HG03196 (cell line): ENCODE data around the gene SORCS2.
A peak's percentile ranks its signal among the peaks of the same experiment; 100 is the strongest.

Experiments
- ATAC-seq: cut with Tn5 transposase; IDR thresholded peaks from one replicate; pipeline ENCODE4 v1.9.1; 2021; ENCODE audit not compliant: unreplicated experiment

SORCS2 gene

DNA sequence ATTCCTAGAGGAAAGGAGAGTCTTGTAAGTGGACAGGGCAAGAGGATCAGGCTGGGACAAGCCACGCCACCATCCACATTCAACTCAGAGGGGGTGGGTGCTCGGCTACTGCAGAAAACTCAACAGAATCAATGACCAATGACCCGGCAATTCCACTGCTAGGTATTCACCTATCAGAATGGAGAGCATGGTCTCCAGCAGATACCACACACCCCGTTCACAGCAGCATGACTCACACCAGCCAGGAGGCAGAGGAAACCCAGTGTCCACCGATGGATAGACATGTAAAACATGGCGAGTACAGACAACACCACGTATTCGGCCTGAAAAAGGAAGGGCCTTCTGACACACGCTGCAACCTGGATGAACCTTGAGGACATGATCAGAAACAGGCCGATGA is 571.5 kb downstream of the SORCS2 start:
- ATAC-seq: no peak

GRCh38 chr4:7764466-7764865 is 572.1 kb downstream of the SORCS2 start:
- no peak for ATAC-seq

DNA sequence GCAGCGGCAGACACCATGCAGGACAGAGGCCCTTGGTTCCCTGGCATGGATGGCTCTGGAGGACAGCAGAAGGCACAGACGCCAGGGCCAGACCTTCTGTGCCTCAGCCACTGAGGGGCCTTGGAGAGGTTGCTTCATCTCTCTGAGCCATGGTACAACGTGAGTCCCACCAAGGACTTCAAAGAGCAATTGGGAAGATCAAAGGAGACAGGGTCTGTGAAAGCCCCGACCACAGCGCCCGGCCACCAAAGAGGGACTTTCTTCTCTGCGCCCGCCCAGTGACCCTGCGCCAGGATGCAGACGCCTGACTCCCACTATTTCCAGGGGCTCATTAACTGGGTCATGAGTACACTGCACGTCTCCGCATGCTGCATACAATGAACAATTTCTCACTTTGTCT is 573.3 kb downstream of the SORCS2 start:
- no peak for ATAC-seq

- no peak for ATAC-seq
Observed at GRCh38 chr4:7766086-7766485, 573.7 kb downstream of the SORCS2 start.

DNA sequence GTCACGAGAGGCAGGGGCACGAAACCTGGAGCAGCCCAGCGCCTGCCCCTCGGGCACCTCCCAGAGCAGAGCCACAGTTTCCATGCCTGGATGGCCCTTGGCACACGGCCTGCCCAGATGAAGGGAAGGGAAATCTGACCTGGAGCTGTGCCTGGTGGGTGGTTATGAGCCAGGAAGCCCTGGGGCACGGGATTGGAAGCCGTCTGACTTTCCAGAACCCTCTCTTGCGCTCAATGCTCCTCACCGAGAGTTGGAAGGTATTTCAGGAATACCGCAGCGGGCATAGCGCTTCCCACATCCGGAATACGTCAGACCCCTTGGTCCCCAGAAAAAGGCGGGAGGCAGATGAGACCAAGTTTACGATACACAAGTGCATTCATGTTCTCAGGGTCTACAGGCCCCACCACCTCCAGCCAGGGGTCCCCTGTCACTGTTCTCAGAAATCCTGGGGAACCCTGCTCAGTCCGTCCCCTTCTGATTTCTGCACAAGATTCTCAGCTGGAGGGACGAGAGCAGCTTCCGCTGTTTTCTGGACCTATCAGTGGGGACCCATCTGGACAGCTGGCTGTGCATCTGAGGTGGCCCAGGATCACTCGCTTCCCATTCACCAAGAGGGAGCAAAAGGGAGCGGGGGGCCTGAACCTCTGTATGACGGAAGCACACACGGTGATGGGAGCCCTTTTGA is 574.5 kb downstream of the SORCS2 start:
- no peak for ATAC-seq

GRCh38 chr4:7767526-7767925 is 575.2 kb downstream of the SORCS2 start:
- ATAC-seq: no peak

- ATAC-seq: no peak
Observed at GRCh38 chr4:7767966-7768365, 575.6 kb downstream of the SORCS2 start.

DNA sequence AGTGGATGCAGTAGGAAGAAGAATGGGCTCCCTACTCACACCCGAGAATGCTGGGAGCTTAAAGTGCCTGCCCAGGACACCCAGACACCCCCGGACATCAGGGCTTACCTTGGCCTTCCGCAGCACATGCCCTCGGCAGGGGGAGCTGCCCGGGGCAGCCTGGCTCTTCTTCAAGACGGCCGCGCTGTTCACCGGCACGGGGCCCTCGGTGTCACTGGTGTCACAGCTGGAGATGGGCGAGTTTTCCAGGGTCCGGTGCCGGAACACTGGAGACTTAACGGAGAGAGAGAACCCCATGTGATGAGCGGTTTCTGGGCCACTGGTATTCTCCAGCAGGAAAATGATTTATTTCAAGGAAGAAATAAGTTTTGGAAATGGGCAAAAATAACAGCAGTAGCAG is 576.4 kb downstream of the SORCS2 start:
- ATAC-seq: no peak

GRCh38 chr4:7769396-7770223 is 577.3 kb downstream of the SORCS2 start:
- ATAC-seq: no peak

DNA sequence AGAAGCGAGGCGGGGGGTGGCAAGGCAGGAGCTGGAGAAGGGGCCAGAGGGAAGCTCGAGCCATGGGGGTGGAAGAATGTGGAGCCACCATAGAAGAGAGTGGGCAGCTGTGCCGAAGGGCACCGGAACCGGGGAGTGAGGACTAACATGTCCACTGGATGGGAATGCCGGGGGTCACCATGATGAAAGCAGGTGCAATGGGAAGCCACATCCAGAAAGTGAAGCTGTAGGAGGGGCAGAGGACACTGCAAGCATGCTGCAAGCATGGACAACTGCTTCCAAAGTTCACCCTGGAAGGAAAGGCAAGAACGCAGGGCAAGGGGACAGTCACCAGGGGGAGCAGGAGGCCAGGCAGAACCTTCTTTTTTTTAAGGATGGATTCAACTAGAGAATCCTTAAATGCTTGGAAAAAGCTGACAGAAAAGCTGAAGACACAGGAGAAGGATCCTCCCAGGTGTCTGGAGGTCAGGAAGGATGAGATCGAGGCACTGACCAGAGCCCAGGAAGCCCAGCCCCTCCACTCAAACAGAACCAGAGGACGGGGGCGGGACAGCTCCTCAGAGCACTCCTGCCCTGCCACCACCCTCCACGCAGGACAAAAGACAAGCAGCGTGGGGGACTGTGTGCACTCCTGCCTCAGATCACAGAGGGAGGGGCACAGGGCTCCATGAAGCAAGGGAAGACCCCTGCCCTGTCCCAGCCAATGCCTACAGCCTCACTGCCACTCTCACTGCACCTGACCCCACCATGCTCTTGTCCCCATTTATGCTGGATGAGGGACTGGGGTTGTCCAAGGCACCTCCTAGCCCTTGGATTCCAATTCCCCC is 578.1 kb downstream of the SORCS2 start:
- ATAC-seq: no peak

GRCh38 chr4:7771056-7771455 is 578.7 kb downstream of the SORCS2 start:
- no peak for ATAC-seq

DNA sequence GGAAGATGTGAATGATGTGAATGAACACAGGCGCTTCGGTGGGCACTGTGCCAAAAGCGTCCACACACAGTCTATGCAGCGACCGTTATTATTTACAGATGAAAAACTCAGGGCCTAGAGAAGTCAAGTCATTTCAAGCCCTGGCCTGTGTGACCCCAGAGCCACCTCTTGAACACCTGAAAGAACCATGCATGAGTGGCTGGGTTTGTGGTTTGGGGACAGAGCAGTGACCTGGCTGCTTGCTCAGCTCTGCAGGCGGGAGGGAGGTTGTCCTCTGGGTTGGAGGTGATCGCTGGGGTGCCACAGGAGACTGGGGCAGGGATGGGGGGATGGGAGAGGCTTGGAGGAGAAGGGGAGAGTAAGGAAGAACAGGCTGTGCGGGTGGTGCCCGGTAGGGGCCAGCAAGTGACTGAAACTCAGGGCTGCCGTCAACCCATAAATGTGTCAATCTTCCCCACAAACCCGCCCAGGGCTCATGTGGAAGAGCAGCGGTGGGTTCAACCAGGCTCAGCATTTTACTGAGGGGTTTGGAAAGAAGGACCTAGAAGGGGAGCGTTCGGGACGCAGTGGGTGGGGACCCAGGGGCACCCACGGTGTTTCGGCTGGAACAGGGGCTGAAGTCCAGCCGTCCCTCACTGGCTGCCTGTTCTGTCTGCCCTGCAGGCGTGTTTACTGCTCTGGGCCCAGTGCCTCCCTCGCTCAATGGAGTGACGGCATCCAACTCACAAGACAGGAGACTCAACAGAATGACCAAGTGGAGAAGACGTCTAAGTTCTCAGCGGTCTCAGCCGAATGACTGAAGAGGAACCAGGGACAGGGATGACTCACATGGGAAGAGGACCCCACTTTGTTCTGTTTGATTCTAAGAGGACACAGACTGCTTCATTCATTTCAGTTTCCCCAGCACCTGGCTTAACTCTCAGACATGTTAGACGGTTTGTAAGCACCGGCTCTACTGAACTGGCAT is 579.5 kb downstream of the SORCS2 start:
- peak; percentile 86 for ATAC-seq

DNA sequence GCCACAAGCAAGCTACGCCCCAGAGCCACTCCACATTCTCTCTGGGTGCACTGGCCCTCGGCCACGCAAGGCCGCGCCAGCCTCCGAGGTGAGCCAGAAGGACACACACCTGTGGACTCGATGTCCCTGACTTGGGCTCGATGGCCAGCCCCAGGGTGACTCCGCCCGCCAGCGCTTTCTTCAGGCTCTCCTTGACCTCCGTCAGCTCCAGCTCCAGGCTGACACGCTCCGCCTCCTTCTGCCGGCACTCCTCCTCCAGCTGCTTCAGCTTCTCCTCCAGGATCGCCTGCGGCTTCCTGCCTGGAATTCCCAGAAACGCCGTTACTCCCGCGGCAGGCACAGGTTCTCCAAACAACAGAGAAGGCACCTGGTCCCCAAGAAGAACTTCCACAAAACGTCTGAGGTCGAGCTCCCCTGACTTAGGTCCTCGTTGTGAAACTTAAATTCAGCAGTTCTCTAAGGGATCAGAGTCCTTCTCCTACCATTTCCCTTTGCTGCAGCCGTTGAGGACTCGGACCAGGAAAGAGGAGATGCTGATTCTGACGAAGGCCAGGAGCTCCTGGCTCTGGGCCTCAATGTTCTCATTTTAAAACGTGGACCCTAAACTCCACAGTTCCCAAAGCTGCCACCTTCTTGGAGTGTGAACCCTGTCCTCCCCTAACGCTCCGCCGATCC is 580.5 kb downstream of the SORCS2 start:
- ATAC-seq: no peak

DNA sequence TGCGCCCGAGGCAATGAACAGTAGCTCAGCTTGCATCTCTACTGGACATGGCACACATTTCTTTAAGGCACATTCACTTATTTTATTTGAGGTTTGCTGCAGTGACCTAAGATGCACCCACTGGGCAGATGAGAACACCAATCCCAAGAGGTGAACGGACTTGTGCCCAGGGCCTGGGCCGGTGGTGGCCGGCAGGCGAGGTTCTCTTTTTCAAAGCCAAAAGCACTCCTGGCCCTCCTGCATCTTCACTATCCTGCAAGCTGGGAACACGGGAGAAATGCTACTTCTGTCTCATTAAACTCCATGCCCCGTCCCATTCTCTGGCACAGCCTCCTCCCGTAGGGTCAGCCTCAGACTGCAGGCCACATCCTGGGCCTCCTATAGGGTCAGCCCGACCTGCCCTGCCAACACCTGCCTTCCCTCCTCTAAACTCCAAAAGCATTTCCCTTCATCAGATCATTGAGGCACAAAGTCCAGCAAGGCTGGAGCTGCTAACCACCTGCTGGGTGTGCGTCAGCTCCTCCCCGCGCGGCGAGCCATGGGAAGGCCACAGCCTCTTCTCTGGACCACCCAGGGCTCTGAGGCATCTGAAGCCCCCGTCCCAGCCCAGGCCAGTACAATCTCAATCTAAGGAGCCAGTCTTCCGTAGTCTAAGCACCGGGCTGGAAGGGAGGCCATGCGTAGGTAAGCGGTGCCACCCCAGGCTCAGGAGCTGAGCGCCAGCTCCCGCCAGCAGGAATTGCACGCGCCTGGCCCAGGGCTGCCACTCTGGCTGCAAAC is 581.3 kb downstream of the SORCS2 start:
- ATAC-seq: no peak

- ATAC-seq: no peak
Observed at GRCh38 chr4:7774301-7775294, 582.3 kb downstream of the SORCS2 start.

DNA sequence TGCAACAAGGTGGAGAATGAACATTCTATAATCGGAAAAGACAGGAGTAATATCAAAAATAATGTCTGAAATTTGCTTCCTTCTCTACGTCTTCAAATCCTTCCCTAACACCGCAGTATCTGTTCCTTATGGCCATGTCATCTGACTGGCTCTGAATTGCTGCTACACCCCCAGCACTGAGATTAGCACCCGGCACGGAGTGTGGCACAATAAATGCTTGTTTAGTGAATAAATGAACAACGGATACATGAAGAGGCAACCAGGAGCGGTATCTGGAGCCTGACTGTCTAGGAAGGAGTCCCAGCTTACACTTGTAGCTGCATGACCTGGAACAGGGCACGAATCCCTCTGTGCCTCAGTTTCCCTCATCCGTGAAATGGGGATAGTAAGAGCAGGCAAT is 583.1 kb downstream of the SORCS2 start:
- ATAC-seq: no peak

GRCh38 chr4:7777017-7777710 is 584.8 kb downstream of the SORCS2 start:
- no peak for ATAC-seq
